CD14-positive monocyte (primary cell): ENCODE data around the gene C1QTNF8. TPM values are rescaled to one million over a fixed set of nuclear protein-coding genes. Genes with fewer than 3 reads are reported as not detected.

Experiments
- DNase-seq, 3 donors: peaks; one replicate each; pipeline ENCODE4 v3.0.0-alpha.2; 2011 to 2022
- H2AFZ ChIP-seq: 2 replicates; pipeline ENCODE4 v1.6.0; 2012; ENCODE audit warnings: mild to moderate bottlenecking, low read depth, low read length, inconsistent platforms; ENCODE audit not compliant: insufficient read depth, poor library complexity, severe bottlenecking
- H3K27ac ChIP-seq, 2 donors: 1 replicate in 1 of 2; 2 replicates in 1 of 2; pipeline ENCODE4 v1.5.1; 2012 to 2013; ENCODE audit warnings: low read length in 2 of 2, control low read depth in 1 of 2, inconsistent platforms in 1 of 2, low read depth in 1 of 2, mild to moderate bottlenecking in 1 of 2
- H3K27me3 ChIP-seq, 2 donors: one replicate each; pipeline versions ENCODE4 v1.6.0 to v1.6.1; 2011 to 2013; ENCODE audit warnings: low read length in 2 of 2; ENCODE audit not compliant: control insufficient read depth in 2 of 2, insufficient read depth in 2 of 2
- H3K36me3 ChIP-seq, 2 donors: replicated peaks in 1 of 2; 1 replicate in 1 of 2; 2 replicates in 1 of 2; pipeline versions ENCODE4 v1.5.1 to v1.6.1; 2012 to 2013; ENCODE audit warnings: low read length in 2 of 2, control low read depth in 1 of 2, inconsistent platforms in 1 of 2, mild to moderate bottlenecking in 1 of 2; ENCODE audit not compliant: insufficient read depth in 2 of 2, control insufficient read depth in 1 of 2
- H3K4me1 ChIP-seq, 2 donors: 1 replicate in 1 of 2; 2 replicates in 1 of 2; pipeline versions ENCODE4 v1.5.1 to v1.6.1; 2012 to 2013; ENCODE audit warnings: low read length in 2 of 2, control low read depth in 1 of 2, inconsistent platforms in 1 of 2, mild to moderate bottlenecking in 1 of 2, moderate library complexity in 1 of 2; ENCODE audit not compliant: insufficient read depth in 2 of 2, control insufficient read depth in 1 of 2
- H3K4me2 ChIP-seq: replicated peaks from 2 replicates; pipeline ENCODE3; 2012; ENCODE audit warnings: low read length, moderate library complexity, mild to moderate bottlenecking; ENCODE audit not compliant: poor library complexity, severe bottlenecking; ENCODE audit errors: extremely low read depth
- H3K4me3 ChIP-seq, 3 experiments: fragments of 200-600 bp in 1 of 3; sonication (generic) in 1 of 3; replicated peaks in 1 of 3; 1 replicate in 2 of 3; 2 replicates in 1 of 3; pipeline ENCODE4 v1.5.1; 2011 to 2013; ENCODE audit warnings: low read length in 3 of 3, mild to moderate bottlenecking in 3 of 3, control low read depth in 2 of 3, low read depth in 2 of 3, inconsistent platforms in 1 of 3, moderate library complexity in 1 of 3
- H3K79me2 ChIP-seq: 2 replicates; pipeline ENCODE4 v1.6.0; 2012; ENCODE audit warnings: mild to moderate bottlenecking, control low read depth, inconsistent platforms, low read length, moderate library complexity; ENCODE audit not compliant: insufficient read depth
- H3K9ac ChIP-seq: 2 replicates; pipeline ENCODE4 v1.6.0; 2017; ENCODE audit warnings: low read length, mild to moderate bottlenecking; ENCODE audit not compliant: insufficient read depth, poor library complexity, severe bottlenecking
- H3K9me3 ChIP-seq, 2 donors: replicated peaks in 1 of 2; 1 replicate in 1 of 2; 2 replicates in 1 of 2; pipeline versions ENCODE4 v1.5.1 to v1.6.1; 2012 to 2013; ENCODE audit warnings: low read length in 2 of 2, control low read depth in 1 of 2; ENCODE audit not compliant: control insufficient read depth in 1 of 2, insufficient read depth in 1 of 2
- H4K20me1 ChIP-seq: 2 replicates; pipeline ENCODE4 v1.6.0; 2012; ENCODE audit warnings: mild to moderate bottlenecking, low read length, control low read depth, moderate library complexity; ENCODE audit not compliant: insufficient read depth
- H3K27ac Mint-ChIP-seq, 7 donors: one replicate each; pipeline ENCODE4 v1.8.0; 2020; ENCODE audit warnings: mild to moderate bottlenecking in 7 of 7, mixed read lengths in 7 of 7, moderate library complexity in 6 of 7, inconsistent platforms in 2 of 7
- H3K27me3 Mint-ChIP-seq, 3 donors: one replicate each; pipeline ENCODE4 v1.8.0; 2021 to 2022; ENCODE audit warnings: low read depth in 3 of 3, mild to moderate bottlenecking in 3 of 3, mixed read lengths in 3 of 3, moderate library complexity in 3 of 3, inconsistent platforms in 1 of 3
- H3K36me3 Mint-ChIP-seq, 2 donors: one replicate each; pipeline ENCODE4 v1.8.0; 2020; ENCODE audit warnings: mixed read lengths in 2 of 2, inconsistent platforms in 1 of 2, mild to moderate bottlenecking in 1 of 2
- H3K4me1 Mint-ChIP-seq: one replicate; pipeline ENCODE4 v1.8.0; 2020; ENCODE audit warnings: mild to moderate bottlenecking, mixed read lengths
- H3K4me3 Mint-ChIP-seq, 2 donors: one replicate each; pipeline ENCODE4 v1.8.0; 2020; ENCODE audit warnings: mild to moderate bottlenecking in 2 of 2, mixed read lengths in 2 of 2, moderate library complexity in 1 of 2
- H3K9me3 Mint-ChIP-seq, 7 donors: one replicate each; pipeline ENCODE4 v1.8.0; 2020 to 2022; ENCODE audit warnings: mixed read lengths in 7 of 7, mild to moderate bottlenecking in 6 of 7, moderate library complexity in 6 of 7, inconsistent platforms in 2 of 7
- WGBS: methylation state at CpG from one replicate; pipeline ENCODE4 v1.1.5; 2013; ENCODE audit warnings: missing lambda C conversion rate; ENCODE audit not compliant: insufficient coverage; 5-methylcytosine and 5-hydroxymethylcytosine counted together
- intact Hi-C, 2 donors: fragments of 100-400 bp; cut with micrococcal nuclease; formaldehyde crosslinking; loops; one replicate each; pipeline versions ENCODE4 v1.15.0 to v1.15.1; 2023
- polyA plus RNA-seq, 3 donors: library from polyadenylated mRNA; depleted of rRNA in 1 of 3; unstranded in 2 of 3; stranded (reverse) in 1 of 3; fragments of 300-500 nt in 2 of 3; fragments of >200 nt in 1 of 3; fragmentation: Illumina TruSeq in 2 of 3; gene quantifications; 1 replicate in 2 of 3; 2 replicates in 1 of 3; pipeline ENCODE4 v1.2.3, GENCODE V29; 2012 to 2021
- TF ChIP-seq, protein P1 (sequence below): fragments of 200-600 bp; IDR thresholded peaks from one replicate; pipeline ENCODE4 v1.8.0; 2022; ENCODE audit warnings: antibody characterized with exemption, mild to moderate bottlenecking

The C1QTNF8 gene
- polyA plus RNA-seq, 3 donors: not detected

DNA sequence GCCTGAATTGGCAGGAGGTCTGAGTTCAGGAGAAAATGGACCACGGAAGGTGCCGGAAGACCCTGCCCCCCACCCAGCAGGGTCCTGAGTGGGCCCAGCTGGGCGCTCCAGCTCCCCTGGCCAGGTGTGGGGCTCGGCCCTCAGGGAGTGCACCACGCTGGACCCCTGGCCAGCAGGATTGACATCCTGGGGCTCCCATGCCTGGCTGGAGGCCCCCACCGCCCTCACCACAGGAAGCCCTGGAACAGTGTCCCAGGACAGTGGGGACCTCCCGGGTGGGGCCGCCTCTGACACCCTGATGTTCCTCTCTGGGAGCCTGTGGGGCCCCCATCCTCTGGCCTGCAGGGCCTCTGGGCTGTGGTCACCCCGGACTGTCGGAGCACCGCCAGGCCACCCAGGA is 28.8 kb upstream of the C1QTNF8 start:
- no peaks in the 10 kb centered on the region for H3K27me3 ChIP-seq
- no peaks in the 10 kb centered on the region for H3K79me2 ChIP-seq
- DNase-seq: no peak
- intact Hi-C loops: no loop called here
- no peaks in the 10 kb centered on the region for H3K4me1 ChIP-seq
- H3K9ac ChIP-seq: no peak overlapping the region
- no peaks in the 10 kb centered on the region for H3K36me3 ChIP-seq
- Mint-ChIP-seq H3K4me1 (no peaks in the 10 kb centered on the region), H3K27me3 (peaks cover 0 to 10% (median 3%) of the 10 kb centered on the region in 3 donors), H3K36me3 (no peaks in the 10 kb centered on the region), H3K4me3 (no peak overlapping the region), H3K9me3 (no peaks in the 10 kb centered on the region), H3K27ac (no peak overlapping the region)
- H4K20me1 ChIP-seq: no peaks in the 10 kb centered on the region
- no peaks in the 10 kb centered on the region for H3K9me3 ChIP-seq
- H2AFZ ChIP-seq: no peak overlapping the region
- H3K4me2 ChIP-seq: no peak overlapping the region
- H3K4me3 ChIP-seq: no peak overlapping the region
- H3K27ac ChIP-seq: no peak overlapping the region
- TF ChIP-seq, protein P1, sequence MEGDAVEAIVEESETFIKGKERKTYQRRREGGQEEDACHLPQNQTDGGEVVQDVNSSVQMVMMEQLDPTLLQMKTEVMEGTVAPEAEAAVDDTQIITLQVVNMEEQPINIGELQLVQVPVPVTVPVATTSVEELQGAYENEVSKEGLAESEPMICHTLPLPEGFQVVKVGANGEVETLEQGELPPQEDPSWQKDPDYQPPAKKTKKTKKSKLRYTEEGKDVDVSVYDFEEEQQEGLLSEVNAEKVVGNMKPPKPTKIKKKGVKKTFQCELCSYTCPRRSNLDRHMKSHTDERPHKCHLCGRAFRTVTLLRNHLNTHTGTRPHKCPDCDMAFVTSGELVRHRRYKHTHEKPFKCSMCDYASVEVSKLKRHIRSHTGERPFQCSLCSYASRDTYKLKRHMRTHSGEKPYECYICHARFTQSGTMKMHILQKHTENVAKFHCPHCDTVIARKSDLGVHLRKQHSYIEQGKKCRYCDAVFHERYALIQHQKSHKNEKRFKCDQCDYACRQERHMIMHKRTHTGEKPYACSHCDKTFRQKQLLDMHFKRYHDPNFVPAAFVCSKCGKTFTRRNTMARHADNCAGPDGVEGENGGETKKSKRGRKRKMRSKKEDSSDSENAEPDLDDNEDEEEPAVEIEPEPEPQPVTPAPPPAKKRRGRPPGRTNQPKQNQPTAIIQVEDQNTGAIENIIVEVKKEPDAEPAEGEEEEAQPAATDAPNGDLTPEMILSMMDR: no peak
- WGBS: 95% methylated on average over 7 of the region's 11 CpGs

DNA sequence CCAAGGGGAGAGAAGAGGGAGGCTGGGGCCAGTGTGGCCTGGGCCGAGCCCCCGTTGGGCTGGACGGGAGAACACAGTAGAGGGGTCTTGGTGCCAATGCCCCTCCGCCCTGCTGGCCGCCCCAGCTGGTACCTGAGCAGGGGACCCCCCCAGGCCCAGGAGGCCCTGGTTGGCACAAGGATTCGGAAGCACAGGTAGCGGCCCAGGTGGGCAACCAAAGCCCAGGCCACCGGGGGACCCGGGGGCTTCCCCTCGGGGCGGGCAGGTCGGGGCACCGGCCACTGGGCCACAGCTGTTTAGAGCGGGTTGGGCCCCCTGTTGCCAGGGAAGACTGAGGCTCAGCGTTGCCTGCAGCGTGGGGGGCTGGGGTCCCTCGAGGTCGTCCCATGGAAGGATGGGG is 28.2 kb upstream of the C1QTNF8 start:
- no peak overlapping the region for H3K4me2 ChIP-seq
- no peaks in the 10 kb centered on the region for H3K4me1 ChIP-seq
- WGBS: 92% methylated on average over 18 of the region's 18 CpGs
- intact Hi-C loops: no loop called here
- H2AFZ ChIP-seq: no peak overlapping the region
- H3K36me3 Mint-ChIP-seq: no peaks in the 10 kb centered on the region
- no peak overlapping the region for H3K4me3 Mint-ChIP-seq
- H3K36me3 ChIP-seq: no peaks in the 10 kb centered on the region
- no peaks in the 10 kb centered on the region for H3K79me2 ChIP-seq
- H4K20me1 ChIP-seq: no peaks in the 10 kb centered on the region
- H3K27ac Mint-ChIP-seq: no peak overlapping the region
- no peak overlapping the region for H3K4me3 ChIP-seq
- peaks cover 0 to 10% (median 3%) of the 10 kb centered on the region in 3 donors for H3K27me3 Mint-ChIP-seq
- no peak overlapping the region for H3K27ac ChIP-seq
- no peaks in the 10 kb centered on the region for H3K9me3 Mint-ChIP-seq
- no peaks in the 10 kb centered on the region for H3K4me1 Mint-ChIP-seq
- no peak for DNase-seq
- no peak overlapping the region for H3K9ac ChIP-seq
- TF ChIP-seq, protein P1: no peak
- no peaks in the 10 kb centered on the region for H3K9me3 ChIP-seq
- no peaks in the 10 kb centered on the region for H3K27me3 ChIP-seq
